Measurements from ENCODE around the gene LSAMP.

- no peak for TF ChIP-seq TAF1 (IDR thresholded peaks at IDR 0.05; ENCODE audit: low read depth, low read length)
- no peak for TF ChIP-seq POLR2AphosphoS5 (IDR thresholded peaks at IDR 0.05; ENCODE audit: low read depth, low read length)
- no peak for TF ChIP-seq POLR2A (IDR thresholded peaks at IDR 0.05; ENCODE audit: low read depth, low read length)
- no peak for TF ChIP-seq SPI1 (IDR thresholded peaks at IDR 0.05; ENCODE audit: low read depth, low read length)
These were observed 321.1 kb downstream of the LSAMP start for GRCh38 chr3:116124166-116124565.

Measured in GM12891 (cell line).